ENCODE data around the gene PLEKHG4B.
"Not testable (repeated sequence)": the region's sequence is repeated elsewhere in the genome, so short reads cannot be mapped to it uniquely, and the experiment has no call there.

PLEKHG4B gene

GRCh38 chr5:93221-93980 is 1.4 kb downstream of the PLEKHG4B start:
- no peak for DNase-seq (ENCODE audit: low spot score)

- DNase-seq (ENCODE audit: low spot score), result no peak
These were observed 2.3 kb downstream of the PLEKHG4B start for GRCh38 chr5:94113-94892.

GRCh38 chr5:95241-95980 is 3.4 kb downstream of the PLEKHG4B start:
- DNase-seq (ENCODE audit: low spot score), result no peak

- no peak for DNase-seq (ENCODE audit: low spot score)
These were observed 5.2 kb downstream of the PLEKHG4B start for GRCh38 chr5:96976-97660.

- DNase-seq (ENCODE audit: low spot score), result no peak
These were observed 7.8 kb downstream of the PLEKHG4B start for GRCh38 chr5:99815-100214.

- DNase-seq (ENCODE audit: low spot score), result no peak
These were observed 10.6 kb downstream of the PLEKHG4B start for GRCh38 chr5:102411-103043.

- not testable (repeated sequence) for DNase-seq (ENCODE audit: low spot score)
These were observed 12.1 kb downstream of the PLEKHG4B start for GRCh38 chr5:104106-104505.

- DNase-seq (ENCODE audit: low spot score), result no peak
These were observed 12.9 kb downstream of the PLEKHG4B start for GRCh38 chr5:104778-105296.

- no peak for DNase-seq (ENCODE audit: low spot score)
These were observed 13.6 kb downstream of the PLEKHG4B start for GRCh38 chr5:105504-106070.

GRCh38 chr5:106587-106986 is 14.6 kb downstream of the PLEKHG4B start:
- no peak for DNase-seq (ENCODE audit: low spot score)

GRCh38 chr5:107526-107925 is 15.6 kb downstream of the PLEKHG4B start:
- no peak for DNase-seq (ENCODE audit: low spot score)

- no peak for DNase-seq (ENCODE audit: low spot score)
These were observed 17.9 kb downstream of the PLEKHG4B start for GRCh38 chr5:109826-110225.

GRCh38 chr5:110270-110888 is 18.4 kb downstream of the PLEKHG4B start:
- no peak for DNase-seq (ENCODE audit: low spot score)

GRCh38 chr5:111171-111570 is 19.2 kb downstream of the PLEKHG4B start:
- no peak for DNase-seq (ENCODE audit: low spot score)

- no peak for DNase-seq (ENCODE audit: low spot score)
These were observed 27.6 kb downstream of the PLEKHG4B start for GRCh38 chr5:119486-120097.

GRCh38 chr5:121432-121831 is 29.5 kb downstream of the PLEKHG4B start:
- DNase-seq (ENCODE audit: low spot score), result no peak

GRCh38 chr5:125815-126214 is 33.8 kb downstream of the PLEKHG4B start:
- no peak for DNase-seq (ENCODE audit: low spot score)

- DNase-seq (ENCODE audit: low spot score), result no peak
These were observed 34.8 kb downstream of the PLEKHG4B start for GRCh38 chr5:126806-127205.

- no peak for DNase-seq (ENCODE audit: low spot score)
These were observed 35.9 kb downstream of the PLEKHG4B start for GRCh38 chr5:127886-128285.

- DNase-seq (ENCODE audit: low spot score), result no peak
These were observed 36.5 kb downstream of the PLEKHG4B start for GRCh38 chr5:128446-128845.
